HepG2 (cell line): Measurements from ENCODE around the gene MAP1LC3B. TPM values are rescaled to one million over a fixed set of nuclear protein-coding genes. Genes with fewer than 3 reads are reported as not detected.

Experiments
- DMAP1 ChIP-seq: IDR thresholded peaks from 2 replicates; pipeline ENCODE4 v1.6.1; 2016
- NFKBIZ ChIP-seq: IDR thresholded peaks from 2 replicates; pipeline ENCODE4 v1.6.1; 2018; ENCODE audit warnings: missing genetic modification reagents, missing compliant biosample characterization
- NFYB ChIP-seq: sonication (generic); formaldehyde crosslinking; IDR thresholded peaks from 2 replicates; pipeline ENCODE4 v1.4.0; 2020; ENCODE audit warnings: missing genetic modification reagents
- NR2F1 ChIP-seq, 2 experiments: fragments of 450-650 bp in 1 of 2; formaldehyde crosslinking in 1 of 2; IDR thresholded peaks; 2 replicates each; pipeline versions ENCODE4 v1.5.0 to v1.6.1; 2016 to 2020; ENCODE audit warnings: mild to moderate bottlenecking in 1 of 2, missing compliant biosample characterization in 1 of 2, missing genetic modification reagents in 1 of 2, moderate library complexity in 1 of 2
- PCBP1 ChIP-seq: fragments of 200-400 bp; formaldehyde crosslinking; IDR thresholded peaks from 2 replicates; pipeline ENCODE4 v1.6.1; 2017; ENCODE audit warnings: mild to moderate bottlenecking, low read depth, low read length, borderline replicate concordance
- SAFB2 ChIP-seq: sonication (generic); formaldehyde crosslinking; IDR thresholded peaks from 2 replicates; pipeline ENCODE4 v1.5.1; 2020; ENCODE audit warnings: missing genetic modification reagents, low read depth, mild to moderate bottlenecking, borderline replicate concordance
- TBX3 ChIP-seq: fragments of 450-650 bp; IDR thresholded peaks from 2 replicates; pipeline ENCODE4 v1.6.1; 2017; ENCODE audit warnings: antibody characterized with exemption, mild to moderate bottlenecking, inconsistent platforms, borderline replicate concordance
- YEATS2 ChIP-seq: sonication (generic); formaldehyde crosslinking; IDR thresholded peaks from 2 replicates; pipeline ENCODE4 v1.4.0; 2020; ENCODE audit warnings: missing genetic modification reagents, borderline replicate concordance
- ZNF101 ChIP-seq: sonication (generic); formaldehyde crosslinking; IDR thresholded peaks from 2 replicates; pipeline ENCODE4 v1.4.0; 2020; ENCODE audit warnings: mild to moderate bottlenecking, low read depth, missing genetic modification reagents, borderline replicate concordance
- ZNF235 ChIP-seq: sonication (generic); formaldehyde crosslinking; IDR thresholded peaks from 2 replicates; pipeline ENCODE4 v1.8.1; 2023; ENCODE audit warnings: mild to moderate bottlenecking, missing genetic modification reagents, borderline replicate concordance
- ZNF691 ChIP-seq: sonication (generic); formaldehyde crosslinking; IDR thresholded peaks from 2 replicates; pipeline ENCODE4 v1.4.0; 2020; ENCODE audit warnings: missing genetic modification reagents, low read depth, mild to moderate bottlenecking, borderline replicate concordance
- polyA plus RNA-seq, 8 experiments: library from polyadenylated mRNA; depleted of rRNA in 3 of 8; stranded (reverse) in 7 of 8; unstranded in 1 of 8; fragments of >200 nt; fragmentation: Illumina TruSeq in 4 of 8; extraction: Trizol in 4 of 8; gene quantifications; 2 replicates each; pipeline versions ENCODE4 v1.2.1 to v1.2.3, GENCODE V29; 2011 to 2016; ENCODE audit warnings: low read depth in 4 of 8, missing spikeins in 1 of 8, mixed read lengths in 1 of 8; ENCODE audit not compliant: insufficient read depth in 1 of 8
- total RNA-seq, 5 experiments: library from RNA; depleted of rRNA; stranded (reverse); fragments of >200 nt; fragmentation: Illumina TruSeq; extraction: Trizol; gene quantifications; 2 replicates each; pipeline ENCODE4 v1.2.3, GENCODE V29; 2016; ENCODE audit warnings: low read depth in 1 of 5
- TF ChIP-seq, protein P1 (sequence below): sonication (generic); formaldehyde crosslinking; IDR thresholded peaks from 2 replicates; pipeline ENCODE4 v1.4.0; 2020; ENCODE audit warnings: missing genetic modification reagents, mild to moderate bottlenecking, borderline replicate concordance
- TF ChIP-seq, protein P2 (sequence below): sonication (generic); formaldehyde crosslinking; IDR thresholded peaks from 2 replicates; pipeline ENCODE4 v1.5.0; 2020; ENCODE audit warnings: mild to moderate bottlenecking, missing genetic modification reagents, moderate library complexity
- TF ChIP-seq, protein P3 (sequence below): sonication (generic); formaldehyde crosslinking; IDR thresholded peaks from 2 replicates; pipeline ENCODE4 v1.5.0; 2020; ENCODE audit warnings: missing genetic modification reagents
- TF ChIP-seq, protein P4 (sequence below): sonication (generic); formaldehyde crosslinking; IDR thresholded peaks from 2 replicates; pipeline ENCODE4 v1.4.0; 2020; ENCODE audit warnings: mild to moderate bottlenecking, missing genetic modification reagents

The MAP1LC3B gene
- total and polyA plus RNA-seq, 2 of the 13 experiments (the other 11 are each of a cell fraction or from before 2014, with no cell fraction given), result 15.7 to 37.4 TPM

DNA sequence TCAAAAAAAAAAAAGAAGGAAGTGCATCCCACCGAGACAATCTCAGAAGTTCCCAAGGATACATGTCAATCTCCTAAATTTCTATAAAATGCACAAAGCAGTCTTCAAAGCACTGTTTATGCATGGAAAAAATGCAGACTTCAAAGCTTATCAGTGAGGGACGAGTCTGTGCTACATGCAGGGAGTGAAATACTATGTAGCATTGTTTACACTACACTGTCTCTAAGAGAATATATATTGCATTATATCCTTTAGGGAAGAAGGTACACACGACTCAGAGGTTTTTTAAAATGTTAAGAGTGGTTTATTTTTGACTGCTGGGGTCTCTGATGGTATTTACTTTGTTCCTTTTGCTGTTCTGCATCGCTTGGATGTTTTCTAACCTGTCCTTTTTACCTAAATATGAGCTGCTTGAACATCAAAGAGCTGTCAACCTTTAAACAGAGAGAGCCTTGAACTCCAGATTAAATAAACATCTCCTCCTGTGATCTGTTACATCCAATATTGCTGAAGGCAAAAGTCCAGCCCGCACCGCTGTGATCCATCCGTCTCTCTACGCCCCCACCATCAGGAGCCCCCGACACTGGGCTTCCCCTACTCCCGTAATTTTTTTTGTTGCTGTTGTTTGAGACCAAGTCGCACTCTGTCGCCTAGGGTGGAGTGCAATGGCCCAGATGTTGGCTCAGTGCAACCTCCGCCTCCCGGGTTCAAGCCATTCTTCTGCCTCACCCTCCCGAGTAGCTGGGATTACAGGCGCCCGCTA lies 9.9 kb upstream of the MAP1LC3B start (continued):
- TF ChIP-seq, protein P1, sequence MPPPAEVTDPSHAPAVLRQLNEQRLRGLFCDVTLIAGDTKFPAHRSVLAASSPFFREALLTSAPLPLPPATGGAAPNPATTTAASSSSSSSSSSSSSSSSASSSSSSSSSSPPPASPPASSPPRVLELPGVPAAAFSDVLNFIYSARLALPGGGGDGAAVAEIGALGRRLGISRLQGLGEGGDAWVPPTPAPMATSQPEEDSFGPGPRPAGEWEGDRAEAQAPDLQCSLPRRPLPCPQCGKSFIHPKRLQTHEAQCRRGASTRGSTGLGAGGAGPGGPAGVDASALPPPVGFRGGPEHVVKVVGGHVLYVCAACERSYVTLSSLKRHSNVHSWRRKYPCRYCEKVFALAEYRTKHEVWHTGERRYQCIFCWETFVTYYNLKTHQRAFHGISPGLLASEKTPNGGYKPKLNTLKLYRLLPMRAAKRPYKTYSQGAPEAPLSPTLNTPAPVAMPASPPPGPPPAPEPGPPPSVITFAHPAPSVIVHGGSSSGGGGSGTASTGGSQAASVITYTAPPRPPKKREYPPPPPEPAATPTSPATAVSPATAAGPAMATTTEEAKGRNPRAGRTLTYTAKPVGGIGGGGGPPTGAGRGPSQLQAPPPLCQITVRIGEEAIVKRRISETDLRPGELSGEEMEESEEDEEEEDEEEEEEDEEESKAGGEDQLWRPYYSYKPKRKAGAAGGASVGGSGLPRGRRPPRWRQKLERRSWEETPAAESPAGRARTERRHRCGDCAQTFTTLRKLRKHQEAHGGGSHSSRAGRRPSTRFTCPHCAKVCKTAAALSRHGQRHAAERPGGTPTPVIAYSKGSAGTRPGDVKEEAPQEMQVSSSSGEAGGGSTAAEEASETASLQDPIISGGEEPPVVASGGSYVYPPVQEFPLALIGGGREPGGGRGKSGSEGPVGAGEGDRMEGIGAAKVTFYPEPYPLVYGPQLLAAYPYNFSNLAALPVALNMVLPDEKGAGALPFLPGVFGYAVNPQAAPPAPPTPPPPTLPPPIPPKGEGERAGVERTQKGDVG, result peak; percentile 65; the same call in 1 of the 2 replicates
- 0 out of 2 replicates have a peak, but pooled peaks have one; percentile 85 for TF ChIP-seq ZNF101 (CRISPR knock-in tag)
- TF ChIP-seq TBX3, result peak; percentile 98
- TF ChIP-seq NFYB (CRISPR knock-in tag), result no peak
- 0 out of 2 replicates have a peak, but pooled peaks have one; percentile 29 for TF ChIP-seq ZNF691 (CRISPR knock-in tag)
- TF ChIP-seq, protein P2, sequence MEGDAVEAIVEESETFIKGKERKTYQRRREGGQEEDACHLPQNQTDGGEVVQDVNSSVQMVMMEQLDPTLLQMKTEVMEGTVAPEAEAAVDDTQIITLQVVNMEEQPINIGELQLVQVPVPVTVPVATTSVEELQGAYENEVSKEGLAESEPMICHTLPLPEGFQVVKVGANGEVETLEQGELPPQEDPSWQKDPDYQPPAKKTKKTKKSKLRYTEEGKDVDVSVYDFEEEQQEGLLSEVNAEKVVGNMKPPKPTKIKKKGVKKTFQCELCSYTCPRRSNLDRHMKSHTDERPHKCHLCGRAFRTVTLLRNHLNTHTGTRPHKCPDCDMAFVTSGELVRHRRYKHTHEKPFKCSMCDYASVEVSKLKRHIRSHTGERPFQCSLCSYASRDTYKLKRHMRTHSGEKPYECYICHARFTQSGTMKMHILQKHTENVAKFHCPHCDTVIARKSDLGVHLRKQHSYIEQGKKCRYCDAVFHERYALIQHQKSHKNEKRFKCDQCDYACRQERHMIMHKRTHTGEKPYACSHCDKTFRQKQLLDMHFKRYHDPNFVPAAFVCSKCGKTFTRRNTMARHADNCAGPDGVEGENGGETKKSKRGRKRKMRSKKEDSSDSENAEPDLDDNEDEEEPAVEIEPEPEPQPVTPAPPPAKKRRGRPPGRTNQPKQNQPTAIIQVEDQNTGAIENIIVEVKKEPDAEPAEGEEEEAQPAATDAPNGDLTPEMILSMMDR (CRISPR knock-in tag), result no peak
- peak; percentile 93; the same call in 1 of the 2 replicates for TF ChIP-seq NFKBIZ (CRISPR knock-in tag)
- no peak for TF ChIP-seq PCBP1
- TF ChIP-seq ZNF235, result 0 out of 2 replicates have a peak, but pooled peaks have one; percentile 3
- TF ChIP-seq, protein P3, sequence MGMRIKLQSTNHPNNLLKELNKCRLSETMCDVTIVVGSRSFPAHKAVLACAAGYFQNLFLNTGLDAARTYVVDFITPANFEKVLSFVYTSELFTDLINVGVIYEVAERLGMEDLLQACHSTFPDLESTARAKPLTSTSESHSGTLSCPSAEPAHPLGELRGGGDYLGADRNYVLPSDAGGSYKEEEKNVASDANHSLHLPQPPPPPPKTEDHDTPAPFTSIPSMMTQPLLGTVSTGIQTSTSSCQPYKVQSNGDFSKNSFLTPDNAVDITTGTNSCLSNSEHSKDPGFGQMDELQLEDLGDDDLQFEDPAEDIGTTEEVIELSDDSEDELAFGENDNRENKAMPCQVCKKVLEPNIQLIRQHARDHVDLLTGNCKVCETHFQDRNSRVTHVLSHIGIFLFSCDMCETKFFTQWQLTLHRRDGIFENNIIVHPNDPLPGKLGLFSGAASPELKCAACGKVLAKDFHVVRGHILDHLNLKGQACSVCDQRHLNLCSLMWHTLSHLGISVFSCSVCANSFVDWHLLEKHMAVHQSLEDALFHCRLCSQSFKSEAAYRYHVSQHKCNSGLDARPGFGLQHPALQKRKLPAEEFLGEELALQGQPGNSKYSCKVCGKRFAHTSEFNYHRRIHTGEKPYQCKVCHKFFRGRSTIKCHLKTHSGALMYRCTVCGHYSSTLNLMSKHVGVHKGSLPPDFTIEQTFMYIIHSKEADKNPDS (CRISPR knock-in tag), result no peak
- TF ChIP-seq, protein P4, sequence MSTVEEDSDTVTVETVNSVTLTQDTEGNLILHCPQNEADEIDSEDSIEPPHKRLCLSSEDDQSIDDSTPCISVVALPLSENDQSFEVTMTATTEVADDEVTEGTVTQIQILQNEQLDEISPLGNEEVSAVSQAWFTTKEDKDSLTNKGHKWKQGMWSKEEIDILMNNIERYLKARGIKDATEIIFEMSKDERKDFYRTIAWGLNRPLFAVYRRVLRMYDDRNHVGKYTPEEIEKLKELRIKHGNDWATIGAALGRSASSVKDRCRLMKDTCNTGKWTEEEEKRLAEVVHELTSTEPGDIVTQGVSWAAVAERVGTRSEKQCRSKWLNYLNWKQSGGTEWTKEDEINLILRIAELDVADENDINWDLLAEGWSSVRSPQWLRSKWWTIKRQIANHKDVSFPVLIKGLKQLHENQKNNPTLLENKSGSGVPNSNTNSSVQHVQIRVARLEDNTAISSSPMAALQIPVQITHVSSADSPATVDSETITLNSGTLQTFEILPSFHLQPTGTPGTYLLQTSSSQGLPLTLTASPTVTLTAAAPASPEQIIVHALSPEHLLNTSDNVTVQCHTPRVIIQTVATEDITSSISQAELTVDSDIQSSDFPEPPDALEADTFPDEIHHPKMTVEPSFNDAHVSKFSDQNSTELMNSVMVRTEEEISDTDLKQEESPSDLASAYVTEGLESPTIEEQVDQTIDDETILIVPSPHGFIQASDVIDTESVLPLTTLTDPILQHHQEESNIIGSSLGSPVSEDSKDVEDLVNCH (CRISPR knock-in tag), result no peak
- peak; percentile 95 to 100 for TF ChIP-seq NR2F1 (CRISPR knock-in tag; IDR thresholded peaks at IDR 0.05)
- no peak for TF ChIP-seq SAFB2 (CRISPR knock-in tag)
- TF ChIP-seq YEATS2 (CRISPR knock-in tag), result no peak; the same call in 1 of the 2 replicates
- peak; percentile 44; the same call in 1 of the 2 replicates for TF ChIP-seq DMAP1 (CRISPR knock-in tag)
